Fibroblast of the conjunctiva (primary cell): ENCODE results near the gene ENTPD6.
"Not testable (repeated sequence)": the region's sequence is repeated elsewhere in the genome, so short reads cannot be mapped to it uniquely, and the experiment has no call there.

Experiments
- DNase-seq: peaks from one replicate; pipeline ENCODE4 v3.0.0-alpha.2; 2010; ENCODE audit warnings: low read depth

The ENTPD6 gene

DNA sequence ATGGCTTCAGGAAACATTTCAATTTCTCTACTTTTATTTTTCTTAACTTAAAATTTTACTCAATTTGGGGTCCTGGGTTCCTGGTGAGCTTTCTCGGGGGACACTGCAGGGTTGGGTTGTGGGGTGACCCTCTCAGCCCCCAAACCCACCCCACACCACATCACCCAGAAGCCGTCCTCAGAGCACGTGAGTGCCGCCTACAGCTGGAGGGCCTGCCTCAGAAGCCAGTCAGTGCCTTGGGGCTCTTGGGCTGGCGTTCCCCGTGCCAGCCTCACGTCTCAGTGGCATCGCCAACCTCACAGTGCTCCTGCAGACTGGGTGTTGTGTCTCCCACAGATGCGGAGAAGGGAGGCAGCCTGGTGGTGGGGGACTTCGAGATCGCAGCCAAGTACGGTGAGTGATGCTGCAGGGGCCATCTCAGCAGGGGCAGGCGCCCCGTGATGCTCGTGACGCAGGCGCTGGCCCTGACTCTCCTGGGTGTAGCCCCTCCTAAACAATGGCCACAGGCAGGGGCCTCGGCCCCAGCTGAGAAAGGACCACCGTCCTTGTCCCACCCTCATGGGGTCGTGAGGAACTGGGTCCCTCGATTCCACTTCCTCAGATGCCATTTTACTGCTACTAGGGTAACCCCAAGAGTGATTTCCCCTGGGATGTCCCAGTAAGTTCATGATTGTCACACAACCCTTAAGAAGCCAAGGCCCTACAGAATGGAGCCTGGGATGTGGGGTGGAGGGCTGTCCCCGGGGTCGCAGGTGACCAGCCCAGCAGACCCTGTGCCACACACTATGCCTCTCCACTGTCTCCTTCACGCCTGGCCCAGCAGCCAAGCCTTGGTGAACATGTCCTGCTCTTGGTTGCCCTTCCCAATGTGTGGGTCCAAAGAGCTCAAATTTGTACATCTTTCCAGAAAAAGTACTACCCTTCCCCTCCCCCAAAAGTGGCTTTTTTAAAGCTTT, 28.5 kb downstream of the ENTPD6 start:
- no peak for DNase-seq

- no peak for DNase-seq
Observed at GRCh38 chr20:25224941-25225340, 29.4 kb downstream of the ENTPD6 start.

GRCh38 chr20:25225642-25226432, 30.3 kb downstream of the ENTPD6 start:
- no peak for DNase-seq

DNA sequence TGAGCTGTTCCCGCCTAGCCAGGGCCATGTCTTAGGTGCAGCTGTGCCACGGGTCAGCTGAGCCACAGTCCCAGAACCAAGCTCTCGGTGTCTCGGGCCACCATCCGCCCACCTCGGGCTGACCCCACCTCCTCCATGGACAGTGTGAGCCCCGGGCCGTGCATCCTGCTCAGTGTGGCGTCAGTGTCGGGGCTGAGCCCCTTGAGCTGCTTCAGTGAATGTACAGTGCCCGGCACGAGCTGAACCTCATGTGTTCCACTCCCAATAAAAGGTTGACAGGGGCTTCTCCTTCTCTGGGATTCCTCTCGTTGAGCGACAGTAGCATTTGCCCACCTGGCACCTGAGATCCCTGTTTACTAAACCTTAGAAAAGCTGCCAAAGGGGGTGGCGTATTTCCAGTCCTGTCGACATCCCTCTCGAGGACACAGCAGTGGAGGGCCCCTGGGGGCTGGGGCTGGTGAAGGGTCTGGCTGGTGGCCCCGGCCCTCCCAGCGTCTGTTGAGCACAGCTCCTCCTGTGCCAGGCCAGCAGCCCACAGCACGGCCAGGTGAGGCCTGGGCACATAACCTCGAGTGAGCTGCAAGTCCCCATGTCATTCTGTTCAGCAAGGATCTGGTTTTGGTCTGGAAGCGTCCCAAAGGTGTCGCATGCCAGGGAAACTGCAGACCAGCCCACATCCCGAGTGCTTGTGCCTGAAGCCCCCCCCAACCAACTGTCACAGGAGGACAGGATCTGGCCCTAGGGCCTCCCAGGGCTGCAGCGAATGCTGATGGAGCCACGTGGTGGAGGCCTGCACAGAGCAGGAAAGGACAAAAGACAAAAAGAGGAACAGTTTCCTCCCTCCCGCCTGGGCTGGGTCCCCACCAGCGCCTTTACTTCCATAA, 31.2 kb downstream of the ENTPD6 start:
- no peak for DNase-seq

GRCh38 chr20:25227317-25227831, 31.9 kb downstream of the ENTPD6 start:
- DNase-seq, result peak; percentile 69

DNA sequence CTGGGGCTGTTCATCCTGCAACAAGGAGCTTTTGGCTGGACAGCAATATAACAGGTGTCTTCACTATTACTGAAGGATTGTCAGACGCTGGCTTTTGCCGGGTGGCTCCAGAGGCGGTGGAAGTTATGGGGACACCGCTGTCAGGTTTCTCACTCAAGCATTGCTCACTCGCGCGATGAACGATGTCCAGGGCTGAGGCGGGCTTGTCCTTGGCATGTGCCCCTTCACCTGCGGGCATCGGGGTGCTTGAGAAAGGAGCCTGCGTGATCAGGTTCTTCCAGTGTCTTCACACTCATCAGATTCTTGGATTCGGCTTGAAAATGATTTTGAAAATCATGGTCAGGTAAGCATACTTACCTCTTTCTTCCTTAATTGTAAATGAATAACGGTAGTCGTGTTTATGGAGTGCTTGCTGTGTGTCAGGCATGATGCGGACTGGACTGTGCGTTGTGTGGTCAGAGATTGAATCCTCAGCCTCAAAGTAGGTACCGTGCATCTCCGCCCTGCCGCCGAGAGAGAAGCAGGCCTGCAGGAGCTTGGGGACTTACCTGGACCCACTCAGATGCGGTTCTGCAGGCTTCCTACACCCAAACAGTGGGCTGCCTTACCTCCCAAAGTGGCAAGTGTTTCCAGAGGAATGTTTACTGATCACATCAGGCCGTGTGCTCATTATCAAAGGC, 34.1 kb downstream of the ENTPD6 start:
- DNase-seq, result no peak

GRCh38 chr20:25230166-25230831, 34.8 kb downstream of the ENTPD6 start:
- DNase-seq, result no peak

GRCh38 chr20:25233016-25233772, 37.7 kb downstream of the ENTPD6 start:
- DNase-seq, result peak; percentile 76

DNA sequence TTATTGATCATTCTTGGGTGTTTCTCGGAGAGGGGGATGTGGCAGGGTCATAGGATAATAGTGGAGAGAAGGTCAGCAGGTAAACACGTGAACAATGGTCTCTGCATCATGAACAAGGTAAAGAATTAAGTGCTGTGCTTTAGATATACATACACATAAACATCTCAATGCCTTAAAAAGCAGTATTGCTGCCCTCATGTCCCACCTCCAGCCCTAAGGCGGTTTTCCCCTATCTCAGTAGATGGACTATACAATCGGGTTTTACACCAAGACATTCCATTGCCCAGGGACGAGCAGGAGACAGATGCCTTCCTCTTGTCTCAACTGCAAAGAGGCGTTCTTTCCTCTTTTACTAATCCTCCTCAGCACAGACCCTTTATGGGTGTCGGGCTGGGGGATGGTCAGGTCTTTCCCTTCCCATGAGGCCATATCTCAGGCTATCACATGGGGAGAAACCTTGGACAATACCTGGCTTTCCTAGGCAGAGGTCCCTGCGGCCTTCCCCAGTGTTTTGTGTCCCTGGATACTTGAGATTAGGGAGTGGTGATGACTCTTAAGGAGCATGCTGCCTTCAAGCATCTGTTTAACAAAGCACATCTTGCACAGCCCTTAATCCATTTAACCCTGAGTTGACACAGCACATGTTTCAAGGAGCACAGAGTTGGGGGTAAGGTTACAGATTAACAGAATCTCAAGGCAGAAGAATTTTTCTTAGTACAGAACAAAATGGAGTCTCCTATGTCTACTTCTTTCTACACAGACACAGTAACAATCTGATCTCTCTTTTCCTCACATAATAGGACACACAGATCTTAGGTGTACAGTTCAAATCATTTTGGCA, 38.7 kb downstream of the ENTPD6 start:
- DNase-seq, result not testable (repeated sequence)

DNA sequence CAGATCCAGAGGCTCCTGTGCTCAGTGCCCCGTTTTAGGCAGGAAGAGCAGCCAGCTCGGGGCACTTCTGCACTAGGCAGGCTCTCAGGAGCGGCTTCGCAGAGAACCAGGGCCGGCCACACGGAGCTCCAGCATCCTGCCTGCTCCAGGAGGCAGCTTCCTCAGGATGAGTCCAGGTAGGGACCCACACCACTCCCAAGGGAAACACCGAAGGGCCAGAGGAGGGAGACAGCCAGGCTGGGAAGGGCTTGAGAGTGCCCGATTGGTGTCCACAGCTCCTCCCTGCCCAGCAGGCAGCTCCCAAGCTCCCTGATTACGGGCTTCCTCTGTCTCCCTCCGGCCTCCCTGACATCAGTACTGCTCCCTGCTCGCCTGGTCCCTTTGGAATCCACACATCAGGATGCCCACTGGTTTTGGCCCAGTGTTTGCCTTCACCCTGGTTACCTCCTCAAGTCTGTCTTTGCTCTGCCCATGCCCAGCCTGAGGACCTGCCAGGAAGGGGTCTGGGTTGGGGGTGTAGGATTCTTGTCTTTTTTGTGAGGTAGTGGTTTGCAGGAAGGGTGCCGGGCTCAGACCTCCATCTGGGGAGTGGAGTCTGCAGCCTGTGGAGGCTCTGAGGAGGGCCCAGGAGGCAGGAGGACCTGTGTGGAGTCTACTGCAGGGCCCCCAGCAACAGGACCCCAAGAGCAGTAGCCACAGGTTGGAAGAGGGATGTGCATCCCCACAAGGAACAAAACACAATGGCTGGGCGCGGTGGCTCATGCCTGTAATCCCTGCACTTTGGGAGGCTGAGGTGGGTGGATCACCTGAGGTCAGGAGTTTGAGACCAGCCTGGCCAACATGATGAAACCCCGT, 41.2 kb downstream of the ENTPD6 start:
- DNase-seq, result no peak

- peak; percentile 100 for DNase-seq
Observed at GRCh38 chr20:25237610-25238318, 42.3 kb downstream of the ENTPD6 start.

GRCh38 chr20:25238319-25239037, 43.0 kb downstream of the ENTPD6 start:
- DNase-seq, result no peak

DNA sequence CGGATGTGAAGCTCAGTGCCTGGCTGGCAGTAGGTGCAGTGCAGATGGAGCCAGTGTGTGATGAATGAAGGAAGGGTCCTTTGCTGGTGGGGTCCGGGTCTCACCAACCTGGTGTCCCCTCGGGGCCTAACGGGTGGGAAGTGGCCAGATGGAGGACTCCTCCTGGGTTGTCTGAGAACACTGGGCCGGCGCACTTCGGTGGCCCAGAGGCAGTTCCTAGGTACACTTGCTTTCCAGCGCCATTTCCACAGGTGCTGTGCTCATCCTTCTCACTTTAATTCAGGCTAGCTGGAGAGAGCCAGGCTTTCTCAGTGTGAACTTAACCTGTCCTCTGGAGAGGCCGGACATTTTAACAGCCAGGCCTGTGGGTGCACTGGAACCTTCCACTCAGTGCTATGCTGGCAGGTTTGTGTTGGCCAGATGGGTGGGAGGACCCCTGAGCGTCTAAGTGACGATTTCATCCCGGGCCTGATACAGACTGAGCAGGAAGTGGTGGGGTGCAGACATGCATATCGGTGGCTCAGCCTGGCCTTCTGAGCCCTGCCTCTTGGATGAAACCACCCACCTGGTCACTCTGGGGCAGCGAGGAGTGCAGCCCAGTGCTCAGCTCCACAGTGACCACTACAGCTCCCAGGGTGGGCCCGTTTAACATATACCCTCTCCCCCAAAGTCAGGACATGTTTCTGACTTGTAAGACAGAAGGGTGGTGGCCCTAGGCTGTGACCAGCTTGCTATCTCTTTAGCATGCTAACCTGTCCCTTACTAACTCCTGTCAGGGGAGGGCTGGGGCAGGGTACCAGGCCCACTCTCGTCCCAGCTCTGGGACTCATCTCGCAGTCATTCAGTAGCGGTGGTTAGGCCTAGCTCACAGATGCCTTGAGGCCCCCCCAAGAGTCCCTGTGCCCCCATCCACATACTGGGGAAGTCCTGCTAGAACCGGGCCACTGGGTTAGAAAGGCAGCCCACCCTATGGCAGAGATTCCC, 44.2 kb downstream of the ENTPD6 start:
- DNase-seq, result no peak

- DNase-seq, result not testable (repeated sequence)
Observed at GRCh38 chr20:25240851-25241658, 45.5 kb downstream of the ENTPD6 start.

GRCh38 chr20:25241659-25241955, 46.1 kb downstream of the ENTPD6 start:
- not testable (repeated sequence) for DNase-seq
